CD4-positive, alpha-beta T cell treated with Interleukin-17A for 4 hours (primary cell): ENCODE data around the gene C1orf87.
"Not testable (repeated sequence)": the region's sequence is repeated elsewhere in the genome, so short reads cannot be mapped to it uniquely, and the experiment has no call there.

Experiments used
- DNase-seq: peaks from one replicate; pipeline ENCODE4 v3.0.0-alpha.2; 2020; ENCODE audit warnings: mixed read lengths

Gene C1orf87

DNA sequence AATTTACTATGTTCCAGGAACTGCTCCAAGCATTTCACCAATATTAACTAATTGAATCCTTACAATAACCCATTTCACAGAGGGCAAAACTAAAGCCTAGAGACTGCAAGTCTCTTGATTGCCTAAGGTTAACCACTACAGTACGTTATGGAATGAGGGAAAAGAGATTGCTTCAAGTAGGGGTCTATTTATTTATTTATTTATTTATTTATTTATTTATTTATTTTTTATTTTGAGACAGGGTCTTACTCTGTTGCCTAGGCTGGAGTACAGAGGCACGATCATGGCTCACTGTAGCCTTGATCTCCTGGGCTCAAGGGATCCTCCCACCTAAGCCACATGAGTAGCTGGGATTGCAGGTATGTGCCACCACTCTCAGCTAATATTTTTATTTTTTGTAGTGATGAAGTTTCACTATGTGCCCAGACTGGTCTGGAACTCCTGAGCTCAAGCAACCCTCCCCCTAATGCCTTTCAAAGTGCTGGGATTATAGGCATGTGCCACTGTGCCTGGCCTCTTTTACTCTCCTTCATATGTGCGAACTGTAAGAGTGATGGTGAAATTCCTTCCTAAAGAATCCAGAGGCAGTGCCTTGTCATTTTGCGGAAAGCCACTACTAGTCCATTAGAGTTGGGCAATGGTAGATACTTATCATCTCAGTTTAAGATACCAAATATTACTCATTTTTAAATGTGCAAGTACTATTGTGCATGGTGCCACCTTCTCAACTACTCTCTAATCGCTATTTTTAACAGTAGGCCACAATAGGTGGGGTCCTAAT is 81.3 kb downstream of the C1orf87 start:
- DNase-seq: no peak

DNA sequence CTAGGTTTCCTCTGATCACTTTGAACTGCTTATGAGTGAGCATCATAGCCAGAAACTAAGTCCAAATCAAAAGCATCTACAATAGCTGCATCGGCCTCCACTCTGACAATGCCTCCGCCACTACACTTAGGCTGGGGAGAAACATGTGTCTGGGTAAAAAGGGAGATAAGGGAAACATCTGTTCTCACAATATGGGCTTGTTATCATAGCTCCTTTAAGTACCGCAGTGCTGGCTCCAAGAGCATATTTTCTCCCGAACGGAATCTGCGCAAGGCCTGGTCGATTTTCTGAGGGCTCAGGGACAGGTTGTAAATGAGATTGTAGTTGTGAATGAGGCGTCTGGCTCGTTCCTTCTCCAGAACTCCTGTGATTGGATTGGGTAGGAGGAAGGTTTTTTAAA is 83.1 kb downstream of the C1orf87 start:
- DNase-seq: no peak

DNA sequence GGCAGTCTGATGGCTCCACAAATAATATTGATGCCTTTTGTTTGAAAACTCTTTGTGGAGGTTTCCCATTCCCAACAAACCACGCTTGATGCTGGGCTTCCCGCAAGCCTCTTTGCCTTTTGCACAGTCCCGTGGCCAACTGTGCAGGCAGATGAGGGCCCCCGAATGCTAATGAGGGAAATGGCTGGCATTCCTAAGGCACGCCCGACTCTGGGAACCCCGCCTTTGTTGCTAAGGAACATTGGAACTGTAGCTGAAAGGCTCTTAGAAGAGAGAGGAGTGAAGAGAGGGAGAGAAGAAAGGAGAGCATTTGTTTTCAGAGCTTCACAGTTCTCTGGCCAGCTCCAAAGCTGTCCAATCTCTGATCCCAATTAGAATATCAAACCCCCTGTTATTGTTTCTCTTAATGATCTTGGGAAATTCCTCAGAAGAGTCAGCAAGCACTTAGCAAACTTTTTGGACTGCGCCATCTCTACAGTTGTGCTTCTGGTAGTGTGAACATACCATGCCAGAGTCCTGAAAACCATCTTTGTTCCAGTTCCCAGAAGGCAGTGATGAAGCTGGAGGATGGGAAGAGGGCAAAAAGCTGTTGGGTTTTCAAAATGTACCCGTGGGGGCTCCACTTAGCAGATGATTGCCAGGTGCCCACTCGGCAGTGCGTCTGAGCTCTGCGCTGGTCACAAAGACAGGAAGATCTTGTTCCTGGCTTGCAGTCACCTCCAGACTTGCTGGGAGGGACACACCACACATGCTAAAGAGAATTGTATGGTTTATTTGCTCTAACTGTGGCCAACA is 86.9 kb downstream of the C1orf87 start:
- no peak for DNase-seq

DNA sequence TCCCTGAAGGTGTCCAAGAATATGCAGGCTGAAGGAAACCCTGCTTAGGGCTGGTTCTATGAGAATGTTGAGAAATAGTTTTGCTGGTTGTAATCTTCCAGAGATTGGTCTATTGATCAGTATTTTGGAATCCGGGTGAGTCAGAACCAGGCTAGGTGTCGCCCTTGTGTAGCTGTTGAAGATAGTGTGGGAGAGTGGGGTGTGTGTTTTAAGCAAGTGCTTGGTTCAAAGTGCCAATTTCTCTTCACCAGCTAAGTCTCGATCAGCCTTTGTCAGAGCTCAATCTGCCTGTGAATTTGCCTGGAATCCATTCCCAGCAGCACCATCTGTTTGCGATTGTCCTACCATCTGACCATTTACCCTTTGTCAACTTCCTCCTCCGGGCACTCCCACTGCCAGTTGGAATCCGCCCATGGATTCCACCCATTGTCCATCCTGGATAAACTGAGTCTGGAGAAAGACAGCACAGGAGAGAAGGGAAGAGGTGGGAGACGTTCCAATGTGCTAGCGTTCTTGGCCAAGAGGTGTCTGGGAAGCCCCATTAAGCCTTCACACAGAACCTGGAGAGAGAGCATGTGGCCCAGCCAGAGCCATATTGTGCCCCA is 87.6 kb downstream of the C1orf87 start:
- no peak for DNase-seq

DNA sequence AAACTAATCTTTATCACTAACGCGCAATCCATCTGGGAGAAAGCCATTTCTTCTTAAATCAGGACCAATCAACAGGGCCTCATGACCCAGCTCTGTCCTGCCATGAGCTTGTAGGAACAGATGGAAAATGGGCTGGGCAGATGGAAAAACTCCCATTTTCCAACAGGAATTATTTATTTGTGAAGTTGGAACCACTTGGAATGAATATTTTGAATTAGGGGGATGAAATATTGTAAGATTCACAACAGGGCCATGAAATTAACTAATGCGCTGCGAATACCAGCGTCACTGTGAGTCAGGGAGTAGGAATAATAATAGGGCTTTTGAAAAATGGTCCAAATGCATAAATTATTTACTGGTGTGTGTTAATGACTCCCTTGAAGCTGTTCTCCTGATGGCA is 93.9 kb downstream of the C1orf87 start:
- no peak for DNase-seq

DNA sequence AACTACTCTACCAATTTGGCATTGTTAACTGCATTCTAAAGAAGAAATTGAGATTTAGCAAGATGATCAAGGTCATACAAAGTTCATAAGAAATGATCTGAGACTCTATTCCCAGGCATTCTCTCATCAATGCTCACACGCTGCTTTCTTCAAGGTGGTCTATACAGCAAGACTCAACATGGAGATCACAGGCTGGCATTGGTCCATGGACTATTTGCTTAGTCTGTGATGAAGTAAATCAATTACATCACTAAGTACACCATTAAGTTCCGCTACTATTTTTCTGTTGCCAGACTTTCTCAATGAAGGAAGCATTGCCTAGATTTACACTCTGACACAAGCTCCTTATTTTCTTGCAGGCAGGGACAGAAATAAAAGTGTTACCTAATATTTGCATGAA is 95.1 kb downstream of the C1orf87 start:
- DNase-seq: no peak

DNA sequence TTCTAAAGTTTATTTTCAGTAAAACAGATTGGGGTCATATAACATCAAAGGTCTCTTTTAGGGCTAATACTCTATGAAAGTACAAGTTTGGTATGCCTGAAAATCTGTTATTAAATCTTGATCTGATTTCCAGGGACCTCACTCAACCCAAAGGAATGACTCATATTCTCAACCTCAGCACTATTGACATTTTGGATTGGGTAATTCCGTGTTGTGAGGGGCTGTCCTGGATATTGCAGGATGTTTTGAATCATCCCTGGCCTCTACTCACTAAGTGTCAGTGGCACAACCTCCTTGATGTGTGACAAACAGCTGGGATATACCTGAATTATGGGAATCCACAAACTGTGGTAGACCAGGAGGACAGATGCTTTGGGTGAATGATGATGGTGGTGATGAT is 95.5 kb downstream of the C1orf87 start:
- DNase-seq: no peak

DNA sequence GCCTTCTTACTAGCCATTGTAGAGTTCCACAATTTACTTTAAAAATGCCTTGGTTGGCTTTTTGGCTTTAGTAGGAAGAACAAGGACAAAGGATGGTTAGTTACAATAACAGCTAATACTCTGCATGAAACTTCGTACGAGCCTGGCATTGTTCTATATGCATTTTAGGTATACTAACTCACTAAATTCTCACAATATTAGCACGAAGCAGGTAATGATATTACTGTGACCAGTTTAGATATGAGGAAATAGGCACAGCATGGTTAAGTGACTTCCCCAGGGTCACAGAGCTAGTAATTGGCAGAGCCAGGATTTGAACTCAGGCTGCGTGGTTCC is 96.5 kb downstream of the C1orf87 start:
- DNase-seq: no peak

DNA sequence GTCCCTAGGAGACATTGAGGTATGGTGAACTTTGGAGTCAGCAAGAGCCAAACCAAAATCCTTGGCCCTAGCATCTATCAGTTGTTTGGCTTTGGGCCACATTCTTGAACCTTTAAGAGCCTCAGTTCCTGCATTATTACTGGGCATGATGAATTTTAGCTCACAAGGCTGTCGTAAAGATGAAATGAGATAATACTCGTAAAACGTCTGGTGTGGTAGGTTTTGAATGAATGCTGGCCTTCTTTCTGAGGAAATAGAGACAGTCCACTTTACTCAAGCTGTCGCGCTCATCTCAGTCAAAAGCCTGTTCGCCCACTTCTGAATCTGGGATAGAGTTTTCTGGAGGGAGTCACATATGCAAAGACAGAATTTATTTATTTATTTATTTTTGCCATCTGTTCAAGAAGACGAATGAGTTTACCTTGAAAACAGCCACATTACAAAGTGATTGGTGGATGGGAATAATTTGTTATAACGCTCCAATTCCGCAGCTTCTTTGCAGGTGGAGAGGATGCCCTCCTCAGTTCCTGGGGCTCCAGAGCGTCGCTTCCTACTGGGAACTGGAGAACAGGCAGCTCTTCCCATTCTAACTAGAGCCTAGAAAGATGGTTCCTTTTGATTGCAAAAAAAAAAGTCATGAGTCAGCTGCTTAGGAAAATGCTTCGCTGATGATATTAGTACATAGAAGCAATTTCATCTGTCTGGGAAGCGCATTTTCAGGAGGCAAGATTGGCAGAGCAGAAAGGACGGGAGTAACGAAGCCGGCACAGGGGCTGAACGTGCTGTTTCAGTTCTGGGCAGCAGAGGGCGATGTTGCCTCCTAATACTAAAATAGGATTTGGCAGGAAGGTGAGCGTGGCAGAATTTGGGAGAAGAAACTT is 97.1 kb downstream of the C1orf87 start:
- DNase-seq: peak; percentile 42

DNA sequence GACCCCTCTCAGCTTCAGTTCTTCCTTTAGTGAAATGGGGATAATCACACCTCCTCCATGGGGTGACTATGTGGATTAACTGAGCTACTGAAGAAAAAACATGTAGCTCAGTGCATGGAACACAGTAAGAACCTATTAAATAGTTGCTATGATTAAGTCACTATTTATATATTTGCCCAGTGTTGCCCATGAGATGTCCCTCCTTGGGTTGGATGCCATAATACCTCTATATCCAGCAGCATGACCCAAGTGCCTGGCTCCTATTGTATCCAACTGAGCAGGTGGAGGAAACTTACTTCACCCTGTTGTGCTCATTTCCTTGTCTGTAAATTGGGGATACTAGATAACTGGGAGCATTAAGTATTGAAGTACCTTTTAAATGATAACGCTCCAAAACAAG is 99.9 kb downstream of the C1orf87 start:
- no peak for DNase-seq

DNA sequence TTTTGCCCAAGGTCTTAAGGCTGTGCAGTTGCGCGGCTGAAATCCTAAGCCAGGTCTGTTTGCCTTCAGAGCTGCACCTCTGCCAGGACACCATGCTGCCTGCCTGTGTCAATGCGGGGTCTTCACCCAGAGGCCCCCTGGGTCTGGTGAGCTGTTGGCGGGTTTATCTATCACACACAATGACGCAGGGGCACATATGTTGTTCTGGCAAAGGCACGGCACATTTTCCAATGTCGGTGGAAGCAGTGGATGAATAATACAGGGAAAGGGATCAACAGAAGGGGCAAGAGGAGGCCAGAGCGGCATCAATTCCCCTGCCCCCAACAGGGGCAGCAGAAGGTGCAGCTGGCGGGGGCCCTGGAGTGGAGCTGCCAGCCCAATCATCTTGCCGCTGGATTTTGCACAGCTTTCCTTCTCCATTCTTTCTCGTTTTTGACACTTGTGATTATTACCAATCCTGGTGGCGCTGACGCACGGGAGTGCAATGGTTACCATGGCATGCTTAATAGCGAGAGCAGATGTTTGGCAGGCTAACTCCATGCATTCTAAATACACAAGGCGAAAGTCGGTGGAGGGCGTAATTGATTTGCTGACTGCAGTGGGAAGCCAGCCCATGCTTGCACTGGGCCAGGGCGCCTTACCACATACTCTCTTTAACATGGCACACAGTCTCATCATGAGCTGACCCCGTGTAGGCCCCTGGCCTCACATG is 101.2 kb downstream of the C1orf87 start:
- no peak for DNase-seq

DNA sequence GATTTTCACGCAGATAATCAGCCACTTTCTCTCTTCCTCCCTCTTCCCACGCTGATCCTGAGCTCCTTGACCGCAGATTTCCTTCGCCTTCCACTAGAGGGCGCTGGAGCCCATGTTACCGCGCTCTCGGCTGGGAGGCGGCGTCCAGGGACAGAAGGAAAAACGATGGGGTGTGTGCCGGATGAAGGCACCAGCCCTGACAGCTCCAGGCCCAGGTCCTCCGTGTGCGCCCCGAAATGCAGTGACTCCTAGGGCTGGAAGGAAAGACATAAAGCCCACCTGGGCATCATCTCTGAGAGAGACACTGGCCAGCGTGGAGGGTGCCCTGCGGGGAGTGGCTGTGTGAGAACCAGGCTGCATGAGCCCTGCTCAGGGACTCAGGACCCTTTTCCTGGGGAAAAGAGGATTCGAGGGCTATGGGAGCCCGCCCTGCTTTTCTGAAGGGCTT is 102.1 kb downstream of the C1orf87 start:
- DNase-seq: peak; percentile 60

DNA sequence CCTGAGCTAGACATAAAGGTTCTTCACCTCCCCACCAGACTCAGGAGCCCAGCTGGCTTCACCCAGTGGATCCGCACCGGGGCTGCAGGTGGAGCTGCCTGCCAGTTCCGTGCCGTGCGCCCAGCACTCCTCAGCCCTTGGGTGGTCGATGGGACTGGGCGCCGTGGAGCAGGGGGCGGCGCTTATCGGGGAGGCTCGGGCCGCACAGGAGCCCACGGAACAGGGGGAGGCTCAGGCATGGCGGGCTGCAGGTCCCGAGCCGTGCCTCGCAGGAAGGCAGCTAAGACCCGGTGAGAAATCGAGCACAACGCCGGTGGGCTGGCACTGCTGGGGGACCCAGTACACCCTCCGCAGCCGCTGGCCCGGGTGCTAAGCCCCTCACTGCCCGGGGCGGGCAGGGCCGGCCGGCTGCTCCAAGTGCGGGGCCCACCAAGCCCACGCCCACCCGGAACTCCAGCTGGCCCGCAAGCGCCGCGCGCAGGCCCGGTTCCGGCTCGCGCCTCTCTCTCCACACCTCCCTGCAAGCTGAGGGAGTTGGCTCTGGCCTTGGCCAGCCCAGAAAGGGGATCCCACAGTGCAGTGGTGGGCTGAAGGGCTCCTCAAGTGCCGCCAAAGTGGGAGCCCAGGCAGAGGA is 103.9 kb downstream of the C1orf87 start:
- not testable (repeated sequence) for DNase-seq

DNA sequence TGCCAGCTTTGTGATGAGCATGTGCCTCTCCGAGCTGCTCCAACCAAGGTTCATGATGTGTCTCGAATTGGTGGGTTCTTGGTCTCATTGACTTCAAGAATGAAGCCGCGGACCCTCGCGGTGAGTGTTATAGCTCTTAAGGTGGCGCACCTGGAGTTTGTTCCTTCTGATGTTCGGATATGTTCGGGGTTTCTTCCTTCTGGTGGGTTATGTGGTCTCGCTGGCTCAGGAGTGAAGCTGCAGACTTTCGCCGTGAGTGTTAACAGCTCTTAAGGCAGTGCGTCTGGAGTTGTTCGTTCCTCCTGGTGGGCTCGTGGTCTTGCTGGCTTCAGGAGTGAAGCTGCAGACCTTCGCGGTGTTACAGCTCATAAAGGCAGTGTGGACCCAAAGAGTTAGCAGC is 104.8 kb downstream of the C1orf87 start:
- not testable (repeated sequence) for DNase-seq

DNA sequence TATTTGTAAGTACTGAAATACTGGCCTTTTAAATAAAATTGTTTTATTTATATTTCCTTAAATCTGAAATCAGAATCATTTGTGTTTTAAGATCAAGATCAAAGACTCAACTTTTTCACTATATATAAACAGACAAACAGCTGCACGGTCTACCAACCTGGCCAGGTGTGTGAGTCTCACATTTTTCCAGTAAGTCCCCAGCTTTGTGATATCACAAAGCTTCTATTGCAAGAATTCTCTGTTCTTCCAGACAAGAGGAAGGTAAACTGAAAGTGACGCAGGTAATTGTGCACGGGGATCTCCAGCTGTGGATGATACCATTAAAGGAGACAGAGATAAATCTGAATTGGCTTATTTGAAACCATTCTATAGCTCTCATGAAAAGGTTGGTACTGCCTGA is 105.8 kb downstream of the C1orf87 start:
- DNase-seq: no peak

DNA sequence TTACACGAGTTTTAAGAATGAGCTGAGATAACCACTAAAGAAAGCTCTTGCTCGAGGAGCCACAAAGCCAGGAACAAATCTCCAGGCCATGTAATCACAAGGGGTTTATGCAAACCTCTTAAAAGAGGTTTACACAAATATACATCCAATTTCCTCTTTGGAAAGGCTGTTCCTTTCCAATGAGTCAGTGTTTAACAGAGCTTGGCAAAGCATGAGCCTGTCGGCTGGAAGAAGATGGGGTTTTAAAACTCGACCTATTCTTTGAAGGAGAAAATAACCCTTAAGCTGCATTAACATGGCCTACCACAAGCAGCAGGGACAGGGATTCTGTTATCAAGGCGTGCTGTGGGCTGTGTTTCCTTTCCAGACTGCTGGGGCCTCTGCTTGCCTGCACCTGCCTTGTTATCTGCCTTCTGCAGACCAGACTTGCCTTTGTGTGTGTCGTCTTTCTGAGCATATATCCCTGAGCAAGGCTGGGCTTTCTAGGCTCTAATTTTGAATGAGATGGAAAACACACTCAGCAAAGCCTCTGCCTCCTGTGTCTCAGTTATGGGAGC is 106.4 kb downstream of the C1orf87 start:
- DNase-seq: no peak

DNA sequence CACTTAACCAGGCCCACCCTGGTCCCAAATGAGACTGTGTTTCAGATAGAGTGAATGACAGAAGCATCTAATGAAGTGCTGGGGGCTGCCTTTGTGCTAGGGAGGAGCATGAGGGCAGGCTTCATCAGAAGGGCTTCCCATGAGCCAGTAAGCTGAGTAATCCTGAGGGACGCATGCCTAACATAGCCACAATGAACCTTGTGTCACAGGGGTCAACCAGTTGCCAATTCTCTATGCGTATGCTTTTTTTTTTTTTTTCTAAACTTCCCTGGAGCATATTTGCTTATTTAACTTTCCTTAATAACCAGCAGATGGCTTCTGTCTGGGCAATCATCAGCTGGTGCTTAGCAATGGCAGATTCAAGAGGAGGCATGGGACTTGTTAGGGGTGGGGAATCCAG is 121.5 kb downstream of the C1orf87 start:
- no peak for DNase-seq

DNA sequence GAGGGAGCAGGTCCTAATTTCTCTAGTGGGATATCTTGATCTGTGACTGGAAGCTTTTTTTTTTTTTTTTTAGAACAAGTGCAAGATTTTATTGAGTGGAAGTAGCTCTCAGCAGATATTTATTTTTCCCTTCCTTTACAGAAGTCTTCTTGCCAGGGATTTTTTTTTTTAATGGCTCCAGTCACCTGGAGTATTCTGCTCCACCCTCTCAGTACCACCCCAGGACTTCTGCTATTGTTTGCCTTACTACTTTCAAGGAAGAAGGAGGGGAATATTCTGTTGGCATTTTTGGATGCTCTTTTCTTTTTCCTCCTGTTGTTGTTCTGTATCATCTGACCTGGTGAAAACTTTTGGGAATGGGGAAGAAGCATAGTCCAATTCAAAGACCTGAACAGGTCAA is 123.9 kb downstream of the C1orf87 start:
- no peak for DNase-seq

DNA sequence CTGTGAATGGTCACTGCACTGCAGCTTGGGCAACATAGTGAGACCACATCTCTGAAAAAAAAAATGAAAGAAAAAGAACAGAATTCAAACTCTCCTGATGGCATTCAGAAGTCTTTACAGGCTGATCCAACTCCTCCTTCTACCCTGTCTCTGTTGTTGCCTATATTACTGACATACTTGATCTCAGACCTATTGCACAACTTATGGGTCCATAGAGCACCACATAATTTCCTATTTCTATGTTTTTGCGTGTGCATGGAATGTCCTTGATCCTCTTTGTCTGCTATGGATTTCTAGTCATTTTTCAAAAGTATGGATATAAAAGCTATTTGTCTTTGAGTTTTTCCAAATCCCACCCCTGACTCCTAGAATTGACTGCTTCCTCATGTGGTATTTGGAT is 124.6 kb downstream of the C1orf87 start:
- no peak for DNase-seq

DNA sequence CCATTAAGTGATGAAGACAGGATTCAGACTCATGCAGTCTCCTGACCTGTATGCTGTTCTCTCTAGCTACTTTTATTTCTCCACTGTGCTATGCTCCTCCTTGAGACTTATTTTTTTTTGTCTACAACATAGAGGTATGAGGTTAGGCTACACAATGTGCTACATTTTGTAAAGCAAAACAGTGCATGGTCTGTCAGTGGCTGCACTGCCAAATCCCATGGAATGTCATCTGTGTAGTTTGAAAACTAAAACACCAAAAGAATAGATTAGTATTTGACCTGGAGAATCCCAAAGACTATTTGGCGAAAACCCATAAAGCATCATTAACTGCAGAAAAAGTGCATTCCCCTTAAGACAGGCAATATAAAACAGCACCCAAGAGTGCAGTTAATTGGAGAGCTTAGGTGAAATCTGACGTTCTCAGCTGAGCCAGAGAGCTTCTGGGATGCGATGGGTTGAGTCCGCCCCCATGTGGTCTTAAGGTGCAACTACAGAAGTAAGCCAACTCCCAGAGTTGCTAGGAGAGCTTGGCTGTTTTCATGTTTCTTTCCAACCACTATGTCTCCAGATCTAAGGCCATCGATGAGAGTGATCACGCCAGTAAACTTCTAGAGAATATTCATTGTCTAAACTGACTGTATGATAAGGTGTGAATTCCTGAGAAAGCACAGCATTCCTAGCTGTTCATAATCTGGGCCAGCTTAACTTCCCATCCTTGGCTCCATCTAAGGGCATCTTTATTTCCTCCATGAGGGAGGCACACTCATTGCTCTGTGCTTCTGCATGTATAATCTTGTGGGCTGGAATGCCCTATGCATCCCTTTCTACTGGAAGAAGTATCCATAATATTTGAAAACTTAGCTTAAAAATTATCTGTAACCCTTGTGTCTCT is 126.3 kb downstream of the C1orf87 start:
- peak; percentile 59 for DNase-seq
